GM18505 (cell line): ENCODE measurements around the gene DLG4.
A peak's percentile ranks its signal among the peaks of the same experiment; 100 is the strongest.
"Not testable (repeated sequence)": the region's sequence is repeated elsewhere in the genome, so short reads cannot be mapped to it uniquely, and the experiment has no call there.

ENCODE experiments used
- ATAC-seq: cut with Tn5 transposase; IDR thresholded peaks from one replicate; pipeline ENCODE4 v1.9.1; 2021; ENCODE audit not compliant: unreplicated experiment
- POLR2A ChIP-seq: IDR thresholded peaks from 4 replicates; pipeline ENCODE4 v1.6.1; 2011; ENCODE audit warnings: borderline replicate concordance; ENCODE audit not compliant: insufficient read depth, insufficient read length; ENCODE audit errors: extremely low read depth

Gene DLG4

GRCh38 chr17:7254511-7254910 is 34.9 kb upstream of the DLG4 start:
- TF ChIP-seq POLR2A = no peak
- ATAC-seq = no peak

- ATAC-seq = no peak
- TF ChIP-seq POLR2A = no peak
Measured at GRCh38 chr17:7253082-7253481, 33.4 kb upstream of the DLG4 start.

GRCh38 chr17:7252176-7253043 is 32.8 kb upstream of the DLG4 start, which contains the start of gene ELP5:
Gene ELP5 (plus strand): TSS chr17:7252215. CDS start chr17:7252551, 336 bp downstream.
- peak; percentile 44 for ATAC-seq
- TF ChIP-seq POLR2A = peak; percentile 90

DNA sequence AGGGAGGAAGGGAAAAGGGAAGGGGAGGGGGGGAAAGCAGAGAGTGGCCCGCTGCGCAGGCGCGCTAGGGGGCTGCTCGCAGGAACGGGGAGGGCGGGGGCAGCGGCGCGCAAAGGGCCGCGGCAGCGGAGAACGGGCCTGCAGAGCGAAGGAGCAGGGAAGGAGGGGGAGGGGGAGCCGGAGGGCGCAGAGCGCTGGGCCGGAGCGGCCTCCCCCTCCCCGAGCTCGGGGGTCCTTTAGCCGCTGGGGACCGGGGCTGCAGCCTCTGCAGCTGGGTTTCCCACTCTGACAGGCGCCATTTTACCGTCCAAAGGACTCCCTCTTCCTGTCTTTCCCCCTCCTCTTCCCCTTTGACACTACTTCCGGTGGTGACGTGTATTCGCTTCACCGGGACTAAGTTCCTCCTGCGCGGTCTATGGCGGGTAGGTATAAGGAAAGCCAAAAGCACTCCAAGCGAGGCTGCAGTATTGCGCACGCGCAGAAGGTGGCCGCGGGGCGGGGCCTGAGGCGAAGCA is 32.1 kb upstream of the DLG4 start, which contains the start of gene CTDNEP1:
Gene CTDNEP1 (minus strand): TSS at position 74 of the 515 bp plus-strand sequence. CDS start 438 bp downstream, outside the sequence.
- peak; percentile 82 for ATAC-seq
- TF ChIP-seq POLR2A = peak; percentile 58

- TF ChIP-seq POLR2A = no peak
Measured at GRCh38 chr17:7250695-7251627, 31.3 kb upstream of the DLG4 start.

DNA sequence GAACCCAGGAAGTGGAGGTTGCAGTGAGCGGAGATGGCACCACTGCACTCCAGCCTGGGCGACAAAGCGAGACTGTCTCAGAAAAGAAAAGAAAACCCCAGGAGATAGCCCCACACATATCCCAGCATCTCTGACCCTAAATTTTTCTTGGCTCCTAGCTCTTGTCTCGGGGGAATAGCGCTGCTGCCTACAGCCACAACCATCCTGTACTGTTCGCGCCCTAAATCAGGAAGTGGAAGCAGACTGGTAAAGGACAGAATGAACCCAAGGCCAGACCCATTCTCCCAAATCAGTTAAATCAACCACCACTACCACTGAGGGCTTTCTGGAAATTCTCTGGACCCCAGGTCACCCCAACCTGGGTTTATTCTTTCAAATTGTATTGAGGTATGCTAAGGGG is 30.2 kb upstream of the DLG4 start:
- ATAC-seq = no peak

More at GRCh38 chr17:7250695-7251627, 31.3 kb upstream of the DLG4 start:
- ATAC-seq = peak; percentile 4

DNA sequence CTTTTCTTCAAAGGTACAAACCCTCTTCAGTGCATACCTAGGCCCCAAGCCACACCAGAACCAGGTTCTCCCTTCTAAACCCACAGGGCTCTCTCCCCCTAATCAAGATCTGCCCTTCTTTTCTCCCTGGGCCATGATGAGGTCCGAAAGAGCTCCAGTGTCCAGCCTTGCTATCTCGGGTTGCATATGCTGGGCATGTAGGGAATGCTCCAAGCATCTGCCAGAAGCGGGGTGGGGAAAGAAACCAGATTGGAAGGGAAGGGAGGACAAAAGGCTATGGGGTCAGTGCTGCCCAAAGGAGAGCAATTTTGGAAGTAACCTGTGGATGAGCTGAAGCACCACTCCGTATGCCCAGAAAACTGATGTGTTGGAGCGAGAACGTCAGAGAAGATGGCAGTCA is 29.6 kb upstream of the DLG4 start:
- ATAC-seq = no peak
- no peak for TF ChIP-seq POLR2A

More for the DNA sequence above, 30.2 kb upstream of the DLG4 start:
- TF ChIP-seq POLR2A = no peak

DNA sequence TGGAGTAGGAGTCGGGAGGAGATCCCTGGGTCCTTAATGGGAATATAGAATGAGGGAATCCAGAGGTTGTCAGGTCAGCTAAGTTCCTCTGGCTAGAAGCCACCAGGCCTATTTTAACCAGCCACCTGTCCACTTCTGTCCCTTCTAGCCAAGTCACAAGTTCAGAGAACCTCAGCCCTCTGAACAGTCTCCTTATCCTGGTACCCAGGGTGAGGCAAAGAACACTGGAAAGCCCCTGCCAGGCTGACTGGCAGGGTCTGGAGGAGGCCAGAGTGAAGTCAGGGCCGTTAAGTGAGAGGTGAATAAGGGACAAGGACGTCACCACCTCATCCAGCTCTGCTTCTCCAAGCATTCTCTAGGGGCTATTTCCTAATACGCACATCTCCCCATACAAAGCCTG is 29.2 kb upstream of the DLG4 start:
- no peak for TF ChIP-seq POLR2A
- ATAC-seq = no peak

DNA sequence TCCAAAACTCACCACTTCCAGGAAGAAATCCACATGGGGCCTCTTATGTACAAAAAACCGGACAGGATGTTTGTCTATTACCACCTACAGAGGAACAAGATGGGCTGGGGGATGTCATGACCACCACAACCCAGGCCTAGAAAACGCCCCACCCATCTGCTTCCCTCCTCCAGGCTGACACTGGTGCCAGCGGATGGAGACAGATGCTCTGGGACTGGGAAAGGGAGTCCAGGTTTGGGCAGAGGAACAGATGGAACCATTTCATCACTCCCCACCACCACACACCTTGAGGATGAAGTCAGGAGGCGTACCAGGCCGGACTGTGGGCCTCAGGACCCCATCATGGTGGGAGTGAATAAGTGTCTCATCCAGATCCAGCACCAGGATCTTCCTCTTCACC is 27.1 kb upstream of the DLG4 start:
- ATAC-seq = no peak
- TF ChIP-seq POLR2A = no peak

GRCh38 chr17:7243838-7244237 is 24.2 kb upstream of the DLG4 start:
- not testable (repeated sequence) for ATAC-seq

DNA sequence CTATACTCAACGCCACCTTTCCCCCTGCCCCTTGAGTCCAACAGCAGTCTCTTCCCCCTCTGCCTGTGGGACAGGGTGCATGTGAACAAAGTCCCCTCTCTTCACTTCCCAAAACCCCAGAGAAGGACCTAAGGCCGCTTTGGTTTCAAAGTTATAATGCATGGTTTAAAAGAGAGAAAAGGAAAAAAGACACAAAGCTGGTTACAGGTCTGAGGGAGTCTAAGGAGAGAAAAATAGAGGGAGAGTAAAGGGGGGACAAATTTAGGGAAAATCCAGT is 23.8 kb upstream of the DLG4 start:
- TF ChIP-seq POLR2A = no peak
- no peak for ATAC-seq

GRCh38 chr17:7242717-7243452 is 23.2 kb upstream of the DLG4 start:
- ATAC-seq = peak; percentile 39
- peak; percentile 64 for TF ChIP-seq POLR2A
